Measurements from ENCODE around the gene CASQ1.

GRCh38 chr1:160164121-160164520 lies 26.3 kb upstream of the CASQ1 start:
- TF ChIP-seq POLR2AphosphoS5 (IDR thresholded peaks at IDR 0.05; ENCODE audit: low read depth, low read length) (no peak), POLR2A (IDR thresholded peaks at IDR 0.05; ENCODE audit: low read depth, low read length) (no peak), SPI1 (IDR thresholded peaks at IDR 0.05; ENCODE audit: low read depth, low read length) (no peak)
